Smooth muscle cell (in vitro differentiated cells): ENCODE measurements around the gene FKBP5. TPM values are rescaled to one million over a fixed set of nuclear protein-coding genes. Genes with fewer than 3 reads are reported as not detected.

Experiments used
- DNase-seq: peaks from one replicate; lab custom pipeline; 2025; ENCODE audit not compliant: unreplicated experiment; lab: John Stamatoyannopoulos, UW
- H2AFZ ChIP-seq: fragments of 200-600 bp; sonication (generic); 2 replicates; pipeline ENCODE4 v1.6.0; 2016; ENCODE audit warnings: antibody characterized with exemption, low read depth, mild to moderate bottlenecking
- H3F3A ChIP-seq: fragments of 200-600 bp; sonication (generic); 2 replicates; pipeline ENCODE4 v1.6.0; 2017; ENCODE audit warnings: antibody characterized with exemption, low read depth
- H3K27ac ChIP-seq: fragments of 200-600 bp; sonication (generic); 2 replicates; pipeline ENCODE4 v1.5.1; 2016; ENCODE audit warnings: low read depth, mild to moderate bottlenecking
- H3K27me3 ChIP-seq: fragments of 200-600 bp; sonication (generic); 2 replicates; pipeline ENCODE4 v1.6.1; 2016; ENCODE audit warnings: low read depth, mild to moderate bottlenecking
- H3K36me3 ChIP-seq: fragments of 200-600 bp; sonication (generic); 2 replicates; pipeline ENCODE4 v1.5.1; 2016; ENCODE audit warnings: low read depth
- H3K4me1 ChIP-seq: fragments of 200-600 bp; sonication (generic); 2 replicates; pipeline ENCODE4 v1.5.1; 2016; ENCODE audit warnings: low read depth
- H3K4me2 ChIP-seq: fragments of 200-600 bp; sonication (generic); 2 replicates; pipeline ENCODE4 v1.6.0; 2016; ENCODE audit warnings: mild to moderate bottlenecking
- H3K4me3 ChIP-seq: fragments of 200-600 bp; sonication (generic); 2 replicates; pipeline ENCODE4 v1.5.1; 2016; ENCODE audit warnings: mild to moderate bottlenecking
- H3K79me2 ChIP-seq: fragments of 200-600 bp; sonication (generic); 2 replicates; pipeline ENCODE4 v1.6.0; 2016; ENCODE audit warnings: low read depth, mild to moderate bottlenecking
- H3K9ac ChIP-seq: fragments of 200-600 bp; sonication (generic); 2 replicates; pipeline ENCODE4 v1.6.0; 2016; ENCODE audit warnings: low read depth
- H3K9me3 ChIP-seq: fragments of 200-600 bp; sonication (generic); replicated peaks from 2 replicates; pipeline ENCODE4 v1.5.1; 2016; ENCODE audit warnings: low read depth
- H4K20me1 ChIP-seq: fragments of 200-600 bp; sonication (generic); 2 replicates; pipeline ENCODE4 v1.6.0; 2016; ENCODE audit warnings: low read depth
- WGBS: methylation state at CpG from one replicate; pipeline ENCODE4 v1.1.7; 2016; ENCODE audit warnings: low lambda C conversion rate; 5-methylcytosine and 5-hydroxymethylcytosine counted together
- polyA plus RNA-seq: library from polyadenylated mRNA; unstranded; fragments of >200 nt; fragmentation: Nextera tagmentation; extraction: Ambion mirVana; gene quantifications from 2 replicates; pipeline ENCODE4 v1.2.1, GENCODE V29; 2016
- total RNA-seq: library from RNA; depleted of rRNA; stranded (reverse); fragments of >200 nt; gene quantifications from 2 replicates; pipeline ENCODE4 v1.2.3, GENCODE V29; 2014
- TF ChIP-seq, protein P1 (sequence below): fragments of 200-600 bp; sonication (generic); IDR thresholded peaks from 2 replicates; pipeline ENCODE4 v1.5.1; 2017; ENCODE audit warnings: borderline replicate concordance, mild to moderate bottlenecking, antibody characterized with exemption; ENCODE audit not compliant: insufficient read depth, poor library complexity, severe bottlenecking

Gene FKBP5
- total and polyA plus RNA-seq, 2 experiments from 2014 or later, result 0.85 to 3.8 TPM

DNA sequence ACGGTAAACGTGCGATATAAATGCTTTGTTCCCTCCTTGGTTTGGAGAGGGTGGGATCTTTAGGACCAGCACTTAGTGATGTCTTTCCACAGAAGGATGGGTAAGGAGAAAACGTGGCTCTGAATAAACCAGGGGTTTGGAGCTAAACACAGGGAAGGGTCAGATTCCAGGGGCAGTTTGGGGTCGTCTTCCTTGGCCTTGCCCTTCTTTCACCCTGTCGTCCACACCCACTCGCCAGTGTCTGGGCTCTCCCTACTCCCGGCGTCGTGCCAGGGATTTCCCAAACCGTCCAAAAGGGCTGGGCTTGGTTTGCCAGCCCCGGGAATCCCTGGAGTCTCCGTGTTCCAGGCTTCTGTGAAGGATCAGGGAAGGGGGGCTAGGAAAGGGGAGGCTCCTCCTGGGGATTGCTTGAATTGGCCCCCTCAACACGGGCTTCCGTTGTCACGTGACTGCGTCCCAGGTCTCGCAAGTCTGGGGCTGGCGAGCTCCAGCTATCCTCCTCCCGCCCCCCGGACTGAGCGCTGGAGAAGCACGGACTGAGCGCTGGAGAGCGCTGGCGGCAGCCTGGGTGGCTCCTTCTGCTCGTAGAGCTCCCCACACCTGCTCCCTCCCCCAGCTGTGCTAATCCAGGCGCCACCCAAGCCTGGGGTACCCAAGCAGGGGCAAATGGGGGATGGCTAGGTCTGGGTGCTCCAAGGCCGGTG lies 38.7 kb upstream of the FKBP5 start:
- Histone ChIP-seq H4K20me1 (no peaks in the 10 kb centered on the region), H3F3A (no peaks in the 10 kb centered on the region), H3K36me3 (no peaks in the 10 kb centered on the region), H3K27me3 (no peaks in the 10 kb centered on the region), H3K27ac (no peak overlapping the region), H3K4me1 (peaks cover 20% of the 10 kb centered on the region), H3K4me3 (peak overlapping the region; percentile 64), H3K9me3 (no peaks in the 10 kb centered on the region), H3K9ac (peak overlapping the region; percentile 55), H3K4me2 (peak overlapping the region; percentile 99), H2AFZ (peak overlapping the region; percentile 72), H3K79me2 (no peaks in the 10 kb centered on the region)
- TF ChIP-seq, protein P1, sequence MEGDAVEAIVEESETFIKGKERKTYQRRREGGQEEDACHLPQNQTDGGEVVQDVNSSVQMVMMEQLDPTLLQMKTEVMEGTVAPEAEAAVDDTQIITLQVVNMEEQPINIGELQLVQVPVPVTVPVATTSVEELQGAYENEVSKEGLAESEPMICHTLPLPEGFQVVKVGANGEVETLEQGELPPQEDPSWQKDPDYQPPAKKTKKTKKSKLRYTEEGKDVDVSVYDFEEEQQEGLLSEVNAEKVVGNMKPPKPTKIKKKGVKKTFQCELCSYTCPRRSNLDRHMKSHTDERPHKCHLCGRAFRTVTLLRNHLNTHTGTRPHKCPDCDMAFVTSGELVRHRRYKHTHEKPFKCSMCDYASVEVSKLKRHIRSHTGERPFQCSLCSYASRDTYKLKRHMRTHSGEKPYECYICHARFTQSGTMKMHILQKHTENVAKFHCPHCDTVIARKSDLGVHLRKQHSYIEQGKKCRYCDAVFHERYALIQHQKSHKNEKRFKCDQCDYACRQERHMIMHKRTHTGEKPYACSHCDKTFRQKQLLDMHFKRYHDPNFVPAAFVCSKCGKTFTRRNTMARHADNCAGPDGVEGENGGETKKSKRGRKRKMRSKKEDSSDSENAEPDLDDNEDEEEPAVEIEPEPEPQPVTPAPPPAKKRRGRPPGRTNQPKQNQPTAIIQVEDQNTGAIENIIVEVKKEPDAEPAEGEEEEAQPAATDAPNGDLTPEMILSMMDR, result no peak
- DNase-seq, result peak; percentile 83
- 4% methylated on average over 29 of the region's 29 CpGs for WGBS

DNA sequence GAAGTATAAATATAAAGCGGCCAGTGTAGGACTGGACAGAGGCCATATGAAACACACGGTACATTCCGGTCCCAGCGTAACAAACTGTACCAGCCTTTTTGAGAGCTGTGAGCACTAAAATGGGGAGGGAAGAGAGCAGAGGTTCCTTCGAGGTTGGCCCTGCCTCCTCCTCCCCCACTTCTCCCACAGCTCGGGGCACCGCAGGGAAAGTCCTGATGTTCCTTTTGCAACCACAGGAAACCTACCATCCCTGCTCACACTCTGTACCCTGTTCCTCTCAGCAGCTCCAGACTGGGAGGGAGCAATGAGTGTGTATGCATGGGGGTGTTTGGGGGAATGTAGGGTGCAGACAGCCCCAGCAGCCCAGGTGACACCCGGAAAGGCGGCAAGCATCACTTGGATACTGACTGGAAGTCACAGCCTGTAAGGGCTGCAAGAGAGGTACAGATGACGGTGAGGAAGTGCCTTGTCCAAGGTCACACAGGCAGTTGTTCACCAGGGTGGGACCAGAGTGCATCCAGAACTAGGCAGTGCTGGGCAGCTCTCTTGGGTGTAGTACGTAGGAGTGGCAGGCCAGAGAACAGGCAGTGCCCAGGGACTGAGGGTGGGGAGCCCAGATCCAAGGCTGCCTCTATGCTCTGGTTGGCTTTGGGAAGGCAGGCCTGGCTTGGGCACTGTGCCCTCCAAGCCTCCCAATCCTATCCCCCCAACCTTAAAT lies 37.2 kb upstream of the FKBP5 start:
- Histone ChIP-seq H3F3A (no peaks in the 10 kb centered on the region), H3K27me3 (no peaks in the 10 kb centered on the region), H3K27ac (no peak overlapping the region), H3K36me3 (no peaks in the 10 kb centered on the region), H3K9me3 (no peaks in the 10 kb centered on the region), H3K4me3 (no peak overlapping the region), H3K79me2 (no peaks in the 10 kb centered on the region), H3K9ac (no peak overlapping the region), H2AFZ (no peak overlapping the region), H3K4me1 (peaks cover 14% of the 10 kb centered on the region), H3K4me2 (no peak overlapping the region), H4K20me1 (no peaks in the 10 kb centered on the region)
- 66% methylated on average over 11 of the region's 11 CpGs for WGBS
- TF ChIP-seq, protein P1, result no peak
- DNase-seq, result no peak

DNA sequence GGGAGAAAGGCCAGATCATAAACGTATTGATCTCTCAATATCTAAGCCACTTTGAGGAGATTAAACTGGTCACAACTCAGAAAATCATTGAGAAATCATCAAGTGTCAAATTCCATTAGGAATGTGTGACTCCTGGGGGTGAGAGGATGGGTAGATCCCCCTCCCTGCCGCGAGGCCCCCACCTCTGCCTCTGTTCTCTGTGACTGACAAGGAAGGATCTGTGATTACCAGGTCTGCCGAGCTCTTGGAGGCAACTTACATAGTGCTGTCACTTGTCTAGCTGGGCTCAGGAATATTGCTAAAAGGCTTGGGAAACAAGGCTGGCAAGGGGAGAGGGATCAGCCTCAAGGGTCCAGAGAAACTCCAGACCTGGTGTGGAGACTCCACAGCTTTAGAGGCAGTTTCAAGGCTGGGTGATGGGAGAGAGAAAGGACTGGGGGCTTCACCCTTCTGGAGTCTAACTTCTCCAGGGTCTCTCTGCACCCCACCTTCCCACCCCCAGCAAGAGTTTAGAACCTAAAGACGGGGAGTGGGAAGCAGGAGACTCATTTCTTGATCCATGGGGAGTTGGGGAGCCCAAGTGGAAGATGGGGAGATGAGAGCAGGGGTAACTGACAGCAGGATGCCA lies 36.5 kb upstream of the FKBP5 start:
- Histone ChIP-seq H3K4me1 (peaks cover 19% of the 10 kb centered on the region), H3K79me2 (no peaks in the 10 kb centered on the region), H3K4me3 (no peak overlapping the region), H4K20me1 (no peaks in the 10 kb centered on the region), H3K27me3 (no peaks in the 10 kb centered on the region), H3K4me2 (no peak overlapping the region), H2AFZ (no peak overlapping the region), H3K9ac (no peak overlapping the region), H3K36me3 (no peaks in the 10 kb centered on the region), H3F3A (no peaks in the 10 kb centered on the region), H3K27ac (no peak overlapping the region), H3K9me3 (no peaks in the 10 kb centered on the region)
- 65% methylated on average over 5 of the region's 5 CpGs for WGBS
- no peak for DNase-seq
- TF ChIP-seq, protein P1, result no peak
